Endothelial cell of hepatic sinusoid (primary cell): ENCODE results near the gene TTYH1.
"Not testable (repeated sequence)": the region's sequence is repeated elsewhere in the genome, so short reads cannot be mapped to it uniquely, and the experiment has no call there.

Experiments used
- in situ Hi-C: cut with HindIII; loops from 2 replicates; pipeline ENCODE4 v1.10.0; 2017; ENCODE audit warnings: low sequenced_read_pairs

The TTYH1 gene

DNA sequence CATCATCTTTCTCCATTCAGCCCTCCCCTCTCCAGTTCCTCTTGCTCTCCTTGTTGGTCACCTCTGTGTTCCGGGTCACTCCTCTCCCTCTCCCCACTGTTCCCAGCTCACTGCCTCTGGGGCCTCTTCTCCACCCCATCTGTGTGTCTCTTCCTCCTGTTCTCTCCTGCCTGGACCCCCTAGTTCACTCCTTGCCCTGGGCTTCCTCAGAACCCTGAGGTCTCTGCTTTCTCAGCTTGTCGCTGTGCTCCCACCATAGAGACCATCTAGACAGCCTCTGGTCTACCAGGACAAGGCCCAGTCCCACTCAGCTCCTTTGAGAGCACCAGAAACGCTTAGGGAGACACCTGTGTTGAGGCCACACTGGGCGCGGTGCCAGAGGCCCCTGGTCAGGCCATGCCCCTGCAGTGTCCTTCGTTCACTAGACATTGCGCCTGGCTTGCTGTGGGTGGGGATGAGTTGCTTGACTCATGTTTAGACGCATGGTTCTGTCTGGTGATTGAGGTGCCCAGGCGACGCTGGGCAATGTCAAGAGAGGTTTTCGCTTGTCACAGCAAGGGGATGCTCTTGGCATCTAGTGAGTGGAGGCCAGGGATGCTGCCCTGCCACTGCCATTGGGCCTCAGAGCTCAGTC is 43.5 kb downstream of the TTYH1 start:
- in situ Hi-C loops, result no loop called here

DNA sequence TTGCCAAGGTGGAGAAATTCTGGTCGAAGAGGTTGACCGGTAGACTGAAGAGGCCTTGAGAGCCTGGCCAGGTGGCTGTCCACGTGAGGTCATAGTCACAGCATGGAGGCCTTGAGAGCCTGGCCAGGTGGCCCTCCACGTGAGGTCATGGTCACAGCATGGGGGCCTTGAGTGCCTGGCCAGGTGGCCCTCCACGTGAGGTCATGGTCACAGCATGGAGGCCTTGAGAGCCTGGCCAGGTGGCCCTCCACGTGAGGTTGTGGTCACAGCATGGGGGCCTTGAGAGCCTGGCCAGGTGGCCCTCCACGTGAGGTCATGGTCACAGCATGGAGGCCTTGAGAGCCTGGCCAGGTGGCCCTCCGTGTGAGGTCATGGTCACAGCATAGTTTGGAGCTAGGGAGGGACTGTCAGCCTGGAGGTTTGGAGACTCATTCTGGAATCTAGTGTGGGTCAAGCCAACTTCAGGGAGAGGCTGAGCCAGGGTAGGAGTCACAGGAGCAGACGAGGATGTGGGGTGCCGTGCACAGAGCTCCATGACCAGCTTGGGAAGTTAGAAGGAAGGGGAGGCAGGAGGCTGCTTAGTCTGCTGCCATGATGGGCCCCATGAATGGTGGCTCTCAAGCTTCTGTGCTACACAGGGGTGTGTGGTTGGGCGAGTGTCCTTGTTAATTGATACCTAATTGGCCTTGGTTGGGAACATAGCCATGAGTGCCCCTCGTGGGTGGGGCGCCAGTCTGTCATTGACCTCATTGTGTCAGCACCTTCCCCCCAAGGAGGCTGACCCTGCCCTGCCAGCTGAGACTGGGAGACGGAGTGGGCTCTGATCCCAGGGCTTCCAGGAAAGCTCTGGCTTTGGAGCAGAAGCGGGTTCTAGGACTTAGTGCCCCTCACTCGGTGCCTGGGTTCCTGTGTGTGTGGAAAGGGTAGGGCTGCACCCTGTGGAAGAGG is 44.3 kb downstream of the TTYH1 start:
- in situ Hi-C loops, result no loop called here

DNA sequence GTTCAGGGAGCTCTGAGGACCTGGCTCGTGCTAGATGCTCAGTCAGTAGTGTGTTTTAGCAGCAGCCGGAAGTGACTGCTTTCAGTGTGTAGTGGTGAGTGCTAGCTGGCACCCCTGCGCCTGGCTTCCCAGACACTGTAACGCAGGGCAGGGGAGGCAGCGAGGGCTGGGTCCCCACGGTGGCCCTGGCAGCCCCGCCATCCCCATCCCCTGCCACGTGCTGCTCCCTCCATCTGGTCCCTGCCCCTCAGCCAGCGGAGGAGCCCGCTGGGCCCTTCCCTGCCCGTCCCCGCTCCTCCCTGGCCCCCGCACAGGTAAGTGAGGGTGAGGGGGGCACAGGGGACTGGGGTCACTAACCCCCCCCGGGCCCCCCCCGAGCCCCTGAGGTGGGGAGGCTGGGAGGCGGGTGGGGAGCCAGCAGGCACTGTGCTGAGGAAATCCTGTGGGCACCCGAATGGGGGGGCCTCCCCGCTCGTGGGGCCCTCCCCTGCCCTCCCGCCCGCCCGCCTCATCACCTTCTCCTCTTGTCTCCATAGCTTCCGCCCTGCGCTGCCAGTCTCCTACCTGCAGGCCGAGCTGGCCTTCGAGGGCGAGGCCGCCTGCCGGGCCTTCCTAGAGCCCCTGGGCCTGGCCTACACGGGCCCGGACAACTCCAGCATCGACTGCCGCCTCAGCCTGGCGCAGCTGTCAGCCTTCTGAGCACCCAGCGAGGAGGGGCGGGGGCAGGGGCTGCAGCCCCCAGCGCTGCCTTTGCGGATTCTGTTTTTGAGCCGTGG is 45.2 kb downstream of the TTYH1 start:
- in situ Hi-C loops, result no loop called here

DNA sequence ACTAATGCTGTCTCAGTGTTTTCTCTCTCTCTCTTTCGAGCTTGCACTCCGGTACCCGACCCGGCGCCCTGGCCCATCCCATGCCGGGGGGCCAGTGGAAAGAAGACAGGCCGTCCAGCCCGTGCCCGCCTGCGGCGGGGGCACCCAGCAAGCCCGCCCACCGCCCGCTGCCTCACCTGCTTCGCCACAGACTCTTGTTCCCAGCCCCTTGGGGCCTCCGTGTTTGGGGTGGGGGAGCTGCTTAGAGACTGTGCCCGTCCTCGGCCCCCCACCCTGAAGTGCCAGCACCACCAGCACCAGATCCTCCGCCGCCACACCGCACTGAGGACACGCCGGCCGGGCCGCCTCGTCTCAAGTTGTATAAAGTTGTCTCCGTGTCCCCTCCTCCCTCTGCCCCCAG is 45.9 kb downstream of the TTYH1 start:
- in situ Hi-C loops, result no loop called here

DNA sequence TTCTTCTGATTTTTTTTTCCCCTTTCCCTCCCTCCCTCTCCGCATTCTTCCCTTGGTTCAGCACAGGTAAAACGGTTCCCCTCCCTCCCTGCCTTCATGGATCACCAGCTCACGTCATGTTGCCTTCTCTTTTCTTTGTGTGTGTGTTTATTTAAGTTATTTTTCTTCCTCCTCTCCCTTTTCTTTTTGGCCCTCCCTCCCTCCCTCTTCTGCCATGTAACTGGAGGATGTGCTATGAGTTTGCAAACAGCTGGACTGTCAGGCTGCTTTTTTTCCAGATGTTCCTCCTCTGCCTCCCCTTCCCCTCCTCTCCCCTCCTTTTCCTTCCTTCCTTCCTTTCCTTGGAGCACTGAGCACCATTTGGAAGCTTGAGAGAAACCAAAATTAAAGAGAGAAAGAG is 46.3 kb downstream of the TTYH1 start:
- in situ Hi-C loops, result no loop called here

DNA sequence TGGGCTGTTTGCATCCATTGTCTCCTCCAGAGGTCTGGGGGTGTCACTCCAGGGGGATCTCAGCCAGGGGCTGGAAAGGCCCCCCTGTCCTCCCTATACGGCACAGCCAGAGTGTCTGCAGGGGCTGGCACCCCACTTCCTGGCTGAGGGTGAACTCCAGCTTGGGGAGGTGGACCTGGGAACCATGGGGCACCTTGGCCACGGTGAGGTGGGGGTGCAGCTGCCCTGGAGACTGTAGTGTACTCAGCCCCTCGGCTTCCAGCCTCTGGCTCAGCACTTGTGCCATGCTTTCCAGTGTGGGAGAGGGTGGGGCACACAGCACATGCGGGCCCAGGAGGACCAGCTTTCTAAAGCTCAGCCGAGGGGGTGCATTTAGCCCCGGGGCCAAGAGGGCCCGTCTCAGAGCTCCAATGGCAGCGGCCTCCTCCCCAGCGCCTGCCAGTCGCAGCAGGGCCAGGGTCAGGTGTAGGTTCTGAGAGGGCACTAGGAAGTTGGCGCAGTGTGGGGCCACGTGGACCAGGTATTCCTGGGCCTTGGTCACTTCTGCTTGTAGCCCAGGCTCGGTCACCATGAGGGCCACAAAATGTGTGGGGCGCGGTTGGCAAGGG is 46.9 kb downstream of the TTYH1 start:
- in situ Hi-C loops, result no loop called here

DNA sequence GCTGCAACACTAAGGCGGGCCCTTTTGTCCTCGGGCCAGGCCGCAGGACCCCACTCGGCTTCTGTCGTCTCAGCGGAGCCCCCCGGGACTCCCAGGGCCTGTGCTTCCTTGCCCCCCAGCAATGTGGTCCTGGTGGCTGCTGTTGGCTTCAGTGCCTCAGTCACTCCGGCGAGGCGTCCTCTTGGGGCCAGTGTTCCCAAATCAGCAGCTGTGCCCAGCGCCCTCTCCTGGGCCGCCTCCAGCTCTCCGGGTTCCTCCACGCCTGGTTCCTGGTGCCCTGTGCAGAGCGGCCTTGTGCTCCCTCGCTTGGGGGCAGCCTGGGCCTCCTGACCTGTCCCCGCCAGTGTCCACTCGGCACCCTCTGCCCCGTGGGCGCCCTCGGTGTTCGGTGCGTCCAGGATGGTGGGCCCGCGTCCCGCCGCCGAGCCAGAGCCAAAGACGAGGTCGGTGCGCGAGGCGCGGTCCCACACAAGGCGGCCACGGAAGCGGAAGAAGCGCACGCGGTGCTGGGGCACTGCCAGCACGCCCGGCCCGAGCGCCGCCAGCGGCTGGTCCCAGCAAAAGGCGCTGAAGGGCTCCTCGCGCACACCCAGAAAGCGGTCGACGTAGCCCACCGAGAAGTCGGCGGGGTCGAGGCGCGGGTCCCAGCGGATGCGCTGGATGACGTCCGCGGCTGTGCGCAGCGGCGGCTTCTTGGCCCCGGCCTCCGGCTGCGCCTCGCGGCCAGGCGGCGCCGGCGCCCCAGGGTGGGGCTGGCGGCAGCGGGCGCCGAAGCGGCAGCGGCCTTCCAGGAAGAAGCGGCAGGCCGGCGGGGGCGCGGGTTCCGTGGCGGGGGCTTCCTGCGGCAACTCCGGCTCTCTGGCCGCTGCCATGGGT is 47.6 kb downstream of the TTYH1 start:
- in situ Hi-C loops, result no loop called here

DNA sequence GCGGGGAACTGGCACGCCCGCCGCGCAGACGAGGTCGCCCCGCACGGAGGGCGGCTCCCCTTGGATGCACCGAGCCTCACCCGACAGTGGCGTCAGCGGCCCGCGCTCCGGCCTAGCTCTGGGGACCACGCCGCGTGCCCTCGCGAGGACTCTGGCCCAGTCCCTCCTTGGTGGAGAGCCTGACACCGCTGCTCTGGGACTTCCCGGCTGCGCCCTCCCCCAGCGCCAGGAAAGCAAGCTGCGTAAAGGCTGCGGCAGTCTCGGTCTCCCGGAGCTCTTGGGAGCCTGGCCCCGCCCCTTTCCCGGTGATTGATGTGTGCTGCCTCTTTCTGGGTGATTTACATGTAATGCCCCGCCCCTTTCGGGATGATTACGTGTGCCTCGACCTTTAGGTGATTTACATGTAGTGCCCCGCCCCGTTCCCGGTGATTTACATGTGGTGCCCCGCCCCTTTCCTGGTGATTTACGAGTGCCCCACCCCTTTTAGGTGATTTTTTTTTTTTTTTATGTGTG is 48.3 kb downstream of the TTYH1 start, which contains the start of gene LENG9:
Gene LENG9, minus strand, starts transcription at position 248 of the 513 bp plus-strand sequence. CDS start 252 bp downstream, outside the sequence.
- in situ Hi-C loops, result no loop called here

DNA sequence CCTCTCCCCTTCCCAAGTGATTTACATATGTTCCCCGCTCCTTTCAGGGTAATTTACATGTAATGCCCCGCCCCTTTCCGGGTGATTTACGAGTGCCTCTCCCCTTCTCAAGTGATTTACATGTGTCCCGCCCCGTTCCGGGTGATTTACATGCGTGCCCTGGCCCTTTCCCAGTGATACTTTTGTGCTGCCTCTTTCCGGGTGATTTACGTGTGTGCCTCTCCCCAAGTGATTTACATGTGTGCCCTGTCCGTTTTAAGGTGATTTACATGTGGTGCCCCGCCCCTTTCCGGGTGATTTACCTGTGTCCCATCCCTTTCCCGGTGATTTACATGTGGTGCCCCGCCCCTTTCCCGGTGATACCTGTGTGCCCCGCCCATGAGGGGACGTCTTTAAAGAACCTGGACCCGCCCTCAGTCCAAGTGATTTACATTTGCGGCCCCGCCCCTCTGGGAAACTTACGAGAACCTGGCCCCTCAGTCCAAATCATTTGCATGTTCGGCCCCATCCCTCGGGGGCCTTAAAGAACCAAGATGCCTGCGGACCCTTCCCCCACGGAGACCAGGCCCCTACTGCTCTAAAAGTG is 48.9 kb downstream of the TTYH1 start:
- in situ Hi-C loops, result no loop called here

DNA sequence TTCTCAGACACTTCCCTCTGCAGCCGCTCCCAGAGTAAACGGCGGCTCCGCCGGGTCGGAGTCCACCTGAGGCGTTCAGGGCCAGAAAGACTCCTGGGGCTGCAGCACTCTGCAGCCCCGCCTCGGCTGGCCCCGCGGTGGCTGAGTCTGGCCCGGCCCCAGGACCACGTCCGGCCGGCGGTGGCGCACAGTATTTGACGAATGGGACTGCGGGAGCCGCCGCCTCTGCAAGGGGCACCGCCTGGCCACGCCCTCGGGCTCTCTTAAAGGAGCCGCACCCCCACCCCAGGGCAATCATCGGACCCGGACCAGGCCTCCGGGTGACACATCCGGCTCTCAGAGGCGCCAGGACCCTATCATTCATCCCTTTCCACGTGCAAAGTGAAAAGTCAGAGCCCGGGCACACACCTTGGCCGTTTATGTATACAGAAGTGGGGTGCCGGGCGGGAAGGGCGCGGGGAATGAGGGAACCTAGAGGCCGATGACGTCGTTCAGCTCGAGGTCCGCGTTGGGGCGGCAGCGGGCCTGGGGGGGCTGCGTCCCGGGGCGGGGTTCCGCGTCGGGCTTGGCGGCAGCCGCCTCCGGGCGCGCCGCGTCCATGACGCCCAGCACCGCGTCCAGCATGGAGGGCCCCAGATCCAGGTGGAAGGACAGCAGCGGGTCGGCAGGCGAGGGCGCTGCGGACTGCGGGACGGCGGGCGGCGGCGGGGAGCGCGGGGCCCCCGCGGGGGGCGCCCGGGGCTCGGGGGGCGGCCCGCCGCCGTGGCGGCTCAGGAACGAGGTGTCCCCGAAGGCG is 49.6 kb downstream of the TTYH1 start:
- in situ Hi-C loops, result no loop called here

DNA sequence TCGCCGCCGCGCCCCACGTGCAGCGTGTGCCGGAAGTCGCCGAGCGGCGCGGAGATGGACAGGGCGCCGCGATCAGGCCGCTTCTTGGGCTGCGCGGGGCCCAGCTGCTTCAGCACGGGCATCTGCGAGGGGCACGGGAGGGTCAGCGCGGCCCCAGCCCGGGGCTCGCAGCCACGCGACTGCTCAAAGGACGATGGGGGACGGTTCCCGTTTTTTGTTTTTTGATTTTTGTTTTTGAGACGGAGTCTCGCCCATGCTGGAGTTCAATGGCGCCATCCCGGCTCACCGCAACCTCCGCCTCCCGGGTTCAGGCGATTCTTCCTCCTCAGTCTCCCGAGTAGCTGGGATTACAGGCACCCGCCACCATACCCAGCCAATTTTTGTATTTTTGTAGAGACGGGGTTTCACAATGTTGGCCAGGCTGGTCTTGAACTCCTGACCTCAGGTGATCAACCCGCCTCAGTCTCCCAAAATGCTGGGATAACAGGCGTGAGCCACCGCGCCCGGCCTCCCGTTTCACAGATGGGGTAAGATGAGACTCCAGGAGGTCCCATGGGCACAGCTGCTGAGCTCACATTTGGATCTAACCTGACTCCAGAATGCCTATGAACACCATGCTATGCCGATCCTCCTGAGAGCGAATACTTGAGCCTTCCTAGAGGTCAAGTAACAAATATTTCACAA is 50.3 kb downstream of the TTYH1 start:
- in situ Hi-C loops, result no loop called here

DNA sequence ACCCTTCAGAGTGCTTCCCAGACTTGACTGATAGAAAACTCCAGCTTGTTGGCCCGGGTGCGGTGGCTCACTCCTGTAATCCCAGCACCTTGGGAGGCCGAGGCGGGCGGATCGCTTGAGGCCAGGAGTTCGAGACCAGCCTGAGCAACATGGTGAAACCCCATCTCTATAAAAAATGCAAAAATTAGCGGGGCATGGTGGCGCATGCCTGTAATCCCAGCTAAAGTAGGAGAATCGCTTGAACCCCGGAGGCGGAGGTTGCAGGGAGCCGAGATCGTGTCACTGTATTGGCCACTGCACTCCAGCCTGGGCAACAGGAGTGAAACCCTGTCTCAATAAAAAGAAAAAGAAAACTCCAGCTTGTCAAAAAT is 50.8 kb downstream of the TTYH1 start:
- in situ Hi-C loops, result not testable (repeated sequence)

DNA sequence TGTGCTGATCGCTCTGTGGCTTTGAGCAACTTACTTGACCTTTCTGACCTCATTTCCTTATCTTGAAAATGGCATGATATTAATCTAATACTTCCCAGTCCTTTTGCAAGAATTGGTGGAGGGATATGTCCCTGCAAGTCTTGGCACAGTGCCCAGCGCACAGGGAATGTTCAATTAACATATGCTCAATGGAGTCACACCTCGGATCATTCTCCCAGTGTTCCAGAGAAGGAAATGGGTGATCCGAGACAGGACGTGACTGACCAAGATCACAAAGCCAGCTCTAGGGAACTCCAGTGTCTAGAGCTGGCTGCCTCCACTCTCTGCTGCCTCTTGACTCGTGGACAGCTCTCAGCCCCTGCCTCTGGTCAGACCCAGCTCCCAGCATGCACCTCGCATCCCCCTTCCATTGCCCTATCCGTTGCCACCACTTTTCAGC is 54.3 kb downstream of the TTYH1 start:
- in situ Hi-C loops, result no loop called here

DNA sequence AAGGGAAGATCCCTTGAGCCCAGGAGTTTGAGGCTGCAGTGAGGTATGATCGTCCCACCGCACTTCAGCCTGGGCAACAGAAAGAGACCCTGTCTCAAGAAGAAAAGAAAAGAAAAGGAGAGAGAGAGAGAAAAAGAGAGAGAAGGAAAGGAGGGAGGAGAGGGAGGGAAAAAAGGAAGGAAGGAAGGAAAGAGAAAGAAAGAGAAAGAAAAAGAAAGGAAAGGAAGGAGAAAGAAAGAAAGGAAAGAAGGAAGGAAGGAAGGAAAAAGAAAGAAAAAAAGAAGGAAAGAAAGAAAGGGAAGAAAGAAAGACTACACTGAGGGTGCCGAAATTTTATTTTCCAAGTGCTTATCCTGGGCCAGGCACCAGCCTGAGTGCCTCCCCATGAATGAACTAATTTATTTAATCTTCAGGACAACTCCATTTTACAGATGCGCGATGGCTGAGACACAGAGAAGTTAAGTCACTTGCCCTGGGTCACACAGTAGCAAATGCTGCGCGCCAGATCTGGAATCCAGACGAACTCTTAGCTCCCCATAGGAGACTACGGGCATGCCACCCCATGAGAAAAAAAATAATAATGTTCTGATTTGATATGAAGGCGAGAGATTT is 55.1 kb downstream of the TTYH1 start:
- in situ Hi-C loops, result no loop called here

DNA sequence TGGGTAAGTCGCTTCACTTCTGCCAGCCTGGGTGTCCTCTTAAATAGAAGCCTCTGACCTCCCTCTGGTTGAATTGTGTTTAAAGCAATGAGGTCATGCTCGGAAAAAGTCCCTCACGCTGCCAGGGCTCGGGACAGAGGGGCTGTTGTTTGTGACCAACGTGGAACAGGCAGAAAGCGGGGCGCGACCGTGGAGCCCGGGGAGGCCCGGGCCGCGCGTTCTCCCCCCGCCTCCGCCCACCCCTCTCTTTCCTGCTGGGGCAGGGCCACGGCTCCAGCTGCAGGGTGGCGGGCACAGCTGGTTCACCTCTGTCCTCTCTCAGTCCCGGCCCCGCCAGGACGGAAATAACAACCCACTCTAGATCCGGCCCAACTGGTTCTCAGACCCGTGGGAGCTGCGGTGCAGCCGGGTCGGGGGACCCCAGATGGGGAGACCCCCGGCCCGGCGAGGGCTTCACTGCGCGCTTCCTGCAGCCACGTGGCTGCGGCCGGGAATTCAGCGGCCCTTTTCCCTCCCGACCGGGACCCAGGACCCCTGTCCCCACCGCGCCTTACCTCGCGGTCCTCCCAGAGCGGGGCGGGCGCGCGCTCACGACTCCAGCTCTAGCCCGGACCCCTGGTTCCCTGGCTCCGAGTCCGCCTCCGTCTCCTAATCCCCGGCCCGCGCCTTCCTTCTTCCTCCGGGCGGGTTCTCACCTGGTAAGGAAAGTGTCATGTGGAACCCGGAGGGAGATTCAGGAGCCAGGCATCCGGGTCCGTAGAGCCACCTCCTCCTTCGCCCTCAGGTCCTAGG is 55.9 kb downstream of the TTYH1 start:
- in situ Hi-C loops, result no loop called here

DNA sequence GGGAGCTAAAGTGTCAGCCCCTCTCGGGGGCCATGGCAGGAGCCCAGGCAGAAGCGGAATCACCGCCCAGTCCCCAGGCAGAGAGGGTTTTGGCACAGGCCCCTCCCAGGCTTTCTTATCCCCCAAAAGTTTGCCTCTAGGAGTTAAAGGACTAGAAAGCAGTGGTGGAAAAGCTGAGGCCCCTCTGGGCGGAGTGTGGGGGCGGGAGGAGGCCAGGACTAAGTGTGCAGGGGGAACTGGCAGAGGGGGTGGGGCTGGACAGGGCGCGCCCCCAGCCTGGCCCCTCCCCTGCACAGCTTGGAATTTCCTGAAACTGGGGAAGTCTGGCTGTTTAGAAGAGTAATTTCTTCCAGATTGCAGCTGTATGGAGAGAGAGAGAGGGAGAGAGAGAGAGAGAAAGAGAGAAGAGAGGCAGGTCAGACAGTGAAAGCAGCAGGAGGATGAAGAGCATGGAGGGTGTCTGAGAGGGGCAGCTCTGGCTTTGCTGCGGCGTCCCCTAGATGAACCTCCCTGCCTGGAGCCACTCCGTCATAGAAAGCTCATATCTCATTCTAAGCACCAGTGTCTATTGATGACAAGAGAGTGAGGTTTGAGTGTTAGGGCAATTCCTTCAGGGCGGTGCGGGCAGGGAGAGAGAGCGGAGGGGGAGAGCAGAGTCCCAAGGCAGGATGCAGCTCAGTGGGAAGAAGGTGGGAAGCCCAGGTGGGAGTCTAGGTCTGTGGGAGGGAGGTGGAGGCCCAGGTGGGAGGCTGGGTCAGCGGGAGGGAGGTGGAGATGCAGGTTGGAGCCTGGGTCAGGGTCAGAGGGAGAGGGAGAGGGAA is 58.0 kb downstream of the TTYH1 start, which contains the start of gene CDC42EP5:
Gene CDC42EP5, minus strand, starts transcription at position 226 of the 821 bp plus-strand sequence. CDS start 7,749 bp downstream, outside the sequence.
- in situ Hi-C loops, result no loop called here
